ENCODE data around the gene IP6K3.

Gene IP6K3

GRCh38 chr6:33685411-33686224, 61.1 kb downstream of the IP6K3 start:
- DNase-seq: no peak
- H3K27ac ChIP-seq (ENCODE audit: insufficient read depth, low read length, poor library complexity, severe bottlenecking): no peak overlapping the region
- peaks cover 18% of the 10 kb centered on the region for H3K4me1 ChIP-seq (ENCODE audit: control insufficient read depth, insufficient read depth, low read length, poor library complexity, severe bottlenecking)
- H3K9me3 ChIP-seq (ENCODE audit: control insufficient read depth, low read length): no peaks in the 10 kb centered on the region
- no peak overlapping the region for H3K4me3 ChIP-seq (ENCODE audit: insufficient read depth, low read depth, low read length, poor library complexity, severe bottlenecking)
- no peaks in the 10 kb centered on the region for H3K27me3 ChIP-seq (replicated peaks; ENCODE audit: control insufficient read depth, insufficient read depth, low read length, poor library complexity, severe bottlenecking)
- peaks cover 83% of the 10 kb centered on the region for H3K36me3 ChIP-seq (ENCODE audit: control insufficient read depth, insufficient read depth, low read length)

GRCh38 chr6:33684983-33685382, 61.7 kb downstream of the IP6K3 start:
- Histone ChIP-seq H3K9me3 (ENCODE audit: control insufficient read depth, low read length) (no peaks in the 10 kb centered on the region), H3K4me1 (ENCODE audit: control insufficient read depth, insufficient read depth, low read length, poor library complexity, severe bottlenecking) (peaks cover 18% of the 10 kb centered on the region), H3K27me3 (replicated peaks; ENCODE audit: control insufficient read depth, insufficient read depth, low read length, poor library complexity, severe bottlenecking) (no peaks in the 10 kb centered on the region), H3K4me3 (ENCODE audit: insufficient read depth, low read depth, low read length, poor library complexity, severe bottlenecking) (no peak overlapping the region), H3K36me3 (ENCODE audit: control insufficient read depth, insufficient read depth, low read length) (peaks cover 83% of the 10 kb centered on the region), H3K27ac (ENCODE audit: insufficient read depth, low read length, poor library complexity, severe bottlenecking) (no peak overlapping the region)
- DNase-seq: no peak

GRCh38 chr6:33684428-33684896, 62.2 kb downstream of the IP6K3 start:
- no peak overlapping the region for H3K27ac ChIP-seq (ENCODE audit: insufficient read depth, low read length, poor library complexity, severe bottlenecking)
- H3K27me3 ChIP-seq (replicated peaks; ENCODE audit: control insufficient read depth, insufficient read depth, low read length, poor library complexity, severe bottlenecking): no peaks in the 10 kb centered on the region
- H3K4me3 ChIP-seq (ENCODE audit: insufficient read depth, low read depth, low read length, poor library complexity, severe bottlenecking): no peak overlapping the region
- H3K36me3 ChIP-seq (ENCODE audit: control insufficient read depth, insufficient read depth, low read length): peaks cover 83% of the 10 kb centered on the region
- no peak for DNase-seq
- H3K4me1 ChIP-seq (ENCODE audit: control insufficient read depth, insufficient read depth, low read length, poor library complexity, severe bottlenecking): peaks cover 18% of the 10 kb centered on the region
- H3K9me3 ChIP-seq (ENCODE audit: control insufficient read depth, low read length): no peaks in the 10 kb centered on the region

- peaks cover 83% of the 10 kb centered on the region for H3K36me3 ChIP-seq (ENCODE audit: control insufficient read depth, insufficient read depth, low read length)
- no peaks in the 10 kb centered on the region for H3K9me3 ChIP-seq (ENCODE audit: control insufficient read depth, low read length)
- no peak overlapping the region for H3K4me3 ChIP-seq (ENCODE audit: insufficient read depth, low read depth, low read length, poor library complexity, severe bottlenecking)
- DNase-seq: no peak
- H3K27me3 ChIP-seq (replicated peaks; ENCODE audit: control insufficient read depth, insufficient read depth, low read length, poor library complexity, severe bottlenecking): no peaks in the 10 kb centered on the region
- no peak overlapping the region for H3K27ac ChIP-seq (ENCODE audit: insufficient read depth, low read length, poor library complexity, severe bottlenecking)
- peaks cover 18% of the 10 kb centered on the region for H3K4me1 ChIP-seq (ENCODE audit: control insufficient read depth, insufficient read depth, low read length, poor library complexity, severe bottlenecking)
Observed at GRCh38 chr6:33683576-33684427, 62.9 kb downstream of the IP6K3 start.

GRCh38 chr6:33683051-33683571, 63.6 kb downstream of the IP6K3 start:
- peak overlapping the region; percentile 29 for H3K27ac ChIP-seq (ENCODE audit: insufficient read depth, low read length, poor library complexity, severe bottlenecking)
- DNase-seq: peak in 1 of 3 donors; percentile 28
- H3K36me3 ChIP-seq (ENCODE audit: control insufficient read depth, insufficient read depth, low read length): peaks cover 83% of the 10 kb centered on the region

GRCh38 chr6:33682341-33682740, 64.4 kb downstream of the IP6K3 start:
- Histone ChIP-seq H3K36me3 (ENCODE audit: control insufficient read depth, insufficient read depth, low read length) (peaks cover 83% of the 10 kb centered on the region), H3K27me3 (replicated peaks; ENCODE audit: control insufficient read depth, insufficient read depth, low read length, poor library complexity, severe bottlenecking) (no peaks in the 10 kb centered on the region), H3K27ac (ENCODE audit: insufficient read depth, low read length, poor library complexity, severe bottlenecking) (no peak overlapping the region), H3K4me3 (ENCODE audit: insufficient read depth, low read depth, low read length, poor library complexity, severe bottlenecking) (no peak overlapping the region), H3K4me1 (ENCODE audit: control insufficient read depth, insufficient read depth, low read length, poor library complexity, severe bottlenecking) (peaks cover 18% of the 10 kb centered on the region), H3K9me3 (ENCODE audit: control insufficient read depth, low read length) (no peaks in the 10 kb centered on the region)
- DNase-seq: no peak

More at GRCh38 chr6:33683051-33683571, 63.6 kb downstream of the IP6K3 start:
- H3K4me1 ChIP-seq (ENCODE audit: control insufficient read depth, insufficient read depth, low read length, poor library complexity, severe bottlenecking): peaks cover 18% of the 10 kb centered on the region
- no peaks in the 10 kb centered on the region for H3K9me3 ChIP-seq (ENCODE audit: control insufficient read depth, low read length)
- H3K27me3 ChIP-seq (replicated peaks; ENCODE audit: control insufficient read depth, insufficient read depth, low read length, poor library complexity, severe bottlenecking): no peaks in the 10 kb centered on the region
- H3K4me3 ChIP-seq (ENCODE audit: insufficient read depth, low read depth, low read length, poor library complexity, severe bottlenecking): no peak overlapping the region

GRCh38 chr6:33679761-33680160, 66.9 kb downstream of the IP6K3 start:
- DNase-seq: no peak
- no peak overlapping the region for H3K27ac ChIP-seq (ENCODE audit: insufficient read depth, low read length, poor library complexity, severe bottlenecking)
- H3K4me1 ChIP-seq (ENCODE audit: control insufficient read depth, insufficient read depth, low read length, poor library complexity, severe bottlenecking): peaks cover 18% of the 10 kb centered on the region
- no peaks in the 10 kb centered on the region for H3K27me3 ChIP-seq (replicated peaks; ENCODE audit: control insufficient read depth, insufficient read depth, low read length, poor library complexity, severe bottlenecking)
- no peaks in the 10 kb centered on the region for H3K9me3 ChIP-seq (ENCODE audit: control insufficient read depth, low read length)
- peaks cover 81% of the 10 kb centered on the region for H3K36me3 ChIP-seq (ENCODE audit: control insufficient read depth, insufficient read depth, low read length)
- H3K4me3 ChIP-seq (ENCODE audit: insufficient read depth, low read depth, low read length, poor library complexity, severe bottlenecking): no peak overlapping the region

GRCh38 chr6:33678932-33679490, 67.7 kb downstream of the IP6K3 start:
- Histone ChIP-seq H3K27me3 (replicated peaks; ENCODE audit: control insufficient read depth, insufficient read depth, low read length, poor library complexity, severe bottlenecking) (no peaks in the 10 kb centered on the region), H3K36me3 (ENCODE audit: control insufficient read depth, insufficient read depth, low read length) (peaks cover 81% of the 10 kb centered on the region), H3K27ac (ENCODE audit: insufficient read depth, low read length, poor library complexity, severe bottlenecking) (no peak overlapping the region), H3K4me3 (ENCODE audit: insufficient read depth, low read depth, low read length, poor library complexity, severe bottlenecking) (no peak overlapping the region), H3K4me1 (ENCODE audit: control insufficient read depth, insufficient read depth, low read length, poor library complexity, severe bottlenecking) (peaks cover 18% of the 10 kb centered on the region), H3K9me3 (ENCODE audit: control insufficient read depth, low read length) (no peaks in the 10 kb centered on the region)
- DNase-seq: no peak

GRCh38 chr6:33678233-33678931, 68.3 kb downstream of the IP6K3 start:
- Histone ChIP-seq H3K9me3 (ENCODE audit: control insufficient read depth, low read length) (no peaks in the 10 kb centered on the region), H3K36me3 (ENCODE audit: control insufficient read depth, insufficient read depth, low read length) (peaks cover 81% of the 10 kb centered on the region), H3K27me3 (replicated peaks; ENCODE audit: control insufficient read depth, insufficient read depth, low read length, poor library complexity, severe bottlenecking) (no peaks in the 10 kb centered on the region), H3K4me3 (ENCODE audit: insufficient read depth, low read depth, low read length, poor library complexity, severe bottlenecking) (no peak overlapping the region), H3K27ac (ENCODE audit: insufficient read depth, low read length, poor library complexity, severe bottlenecking) (no peak overlapping the region), H3K4me1 (ENCODE audit: control insufficient read depth, insufficient read depth, low read length, poor library complexity, severe bottlenecking) (peaks cover 13% of the 10 kb centered on the region)
- DNase-seq: no peak

All from effector memory CD4-positive, alpha-beta T cell (primary cell).